ENCODE data around the gene FSTL4. TPM values are rescaled to one million over a fixed set of nuclear protein-coding genes. Genes with fewer than 3 reads are reported as not detected.

FSTL4 gene
- polyA plus RNA-seq, 3 donors: 0.76 to 1.8 (median 0.89) TPM

- no peak for DNase-seq (ENCODE audit: low read depth in 3 of 3, low spot score in 2 of 3)
Observed at GRCh38 chr5:133309166-133309795, 303.1 kb downstream of the FSTL4 start.

GRCh38 chr5:133307275-133307674, 305.1 kb downstream of the FSTL4 start:
- DNase-seq (ENCODE audit: low read depth in 3 of 3, low spot score in 2 of 3): no peak

GRCh38 chr5:133304707-133305216, 307.6 kb downstream of the FSTL4 start:
- no peak for DNase-seq (ENCODE audit: low read depth in 3 of 3, low spot score in 2 of 3)

- DNase-seq (ENCODE audit: low read depth in 3 of 3, low spot score in 2 of 3): no peak
Observed at GRCh38 chr5:133304178-133304577, 308.2 kb downstream of the FSTL4 start.

- no peak for DNase-seq (ENCODE audit: low read depth in 3 of 3, low spot score in 2 of 3)
Observed at GRCh38 chr5:133303298-133303697, 309.0 kb downstream of the FSTL4 start.

GRCh38 chr5:133299728-133300127, 312.6 kb downstream of the FSTL4 start:
- DNase-seq (ENCODE audit: low read depth in 3 of 3, low spot score in 2 of 3): no peak

- DNase-seq (ENCODE audit: low read depth in 3 of 3, low spot score in 2 of 3): no peak
Observed at GRCh38 chr5:133299021-133299420, 313.3 kb downstream of the FSTL4 start.

GRCh38 chr5:133298447-133298846, 313.9 kb downstream of the FSTL4 start:
- no peak for DNase-seq (ENCODE audit: low read depth in 3 of 3, low spot score in 2 of 3)

- no peak for DNase-seq (ENCODE audit: low read depth in 3 of 3, low spot score in 2 of 3)
Observed at GRCh38 chr5:133297293-133297692, 315.0 kb downstream of the FSTL4 start.

GRCh38 chr5:133296624-133297023, 315.7 kb downstream of the FSTL4 start:
- no peak for DNase-seq (ENCODE audit: low read depth in 3 of 3, low spot score in 2 of 3)

- no peak for DNase-seq (ENCODE audit: low read depth in 3 of 3, low spot score in 2 of 3)
Observed at GRCh38 chr5:133295520-133295919, 316.8 kb downstream of the FSTL4 start.

GRCh38 chr5:133294380-133294779, 318.0 kb downstream of the FSTL4 start:
- no peak for DNase-seq (ENCODE audit: low read depth in 3 of 3, low spot score in 2 of 3)

GRCh38 chr5:133293960-133294359, 318.4 kb downstream of the FSTL4 start:
- no peak for DNase-seq (ENCODE audit: low read depth in 3 of 3, low spot score in 2 of 3)

GRCh38 chr5:133292300-133292699, 320.0 kb downstream of the FSTL4 start:
- DNase-seq (ENCODE audit: low read depth in 3 of 3, low spot score in 2 of 3): no peak

- DNase-seq (ENCODE audit: low read depth in 3 of 3, low spot score in 2 of 3): no peak
Observed at GRCh38 chr5:133291524-133291923, 320.8 kb downstream of the FSTL4 start.

- no peak for DNase-seq (ENCODE audit: low read depth in 3 of 3, low spot score in 2 of 3)
Observed at GRCh38 chr5:133290669-133291240, 321.6 kb downstream of the FSTL4 start.

GRCh38 chr5:133289686-133290367, 322.5 kb downstream of the FSTL4 start:
- DNase-seq (ENCODE audit: low read depth in 3 of 3, low spot score in 2 of 3): no peak

GRCh38 chr5:133287500-133287899, 324.8 kb downstream of the FSTL4 start:
- no peak for DNase-seq (ENCODE audit: low read depth in 3 of 3, low spot score in 2 of 3)

GRCh38 chr5:133286483-133286882, 325.9 kb downstream of the FSTL4 start:
- no peak for DNase-seq (ENCODE audit: low read depth in 3 of 3, low spot score in 2 of 3)

GRCh38 chr5:133285583-133286021, 326.7 kb downstream of the FSTL4 start:
- DNase-seq (ENCODE audit: low read depth in 3 of 3, low spot score in 2 of 3): no peak

GRCh38 chr5:133284306-133284705, 328.0 kb downstream of the FSTL4 start:
- no peak for DNase-seq (ENCODE audit: low read depth in 3 of 3, low spot score in 2 of 3)

- DNase-seq (ENCODE audit: low read depth in 3 of 3, low spot score in 2 of 3): no peak
Observed at GRCh38 chr5:133278317-133278716, 334.0 kb downstream of the FSTL4 start.

All from right renal cortex interstitium (tissue), 3 donors.